ELF-1 (cell line): ENCODE measurements around the gene ZNF579.
A peak's percentile ranks its signal among the peaks of the same experiment; 100 is the strongest.

ENCODE experiments used
- DNase-seq: peaks from one replicate; pipeline ENCODE4 v3.0.0-alpha.2; 2016; ENCODE audit warnings: low read depth, low spot score

The ZNF579 gene

GRCh38 chr19:55611983-55612645 lies 31.5 kb upstream of the ZNF579 start:
- no peak for DNase-seq

- DNase-seq = no peak
Observed at GRCh38 chr19:55611300-55611982, 30.8 kb upstream of the ZNF579 start.

GRCh38 chr19:55609326-55609725 lies 28.7 kb upstream of the ZNF579 start:
- no peak for DNase-seq

GRCh38 chr19:55606817-55607216 lies 26.2 kb upstream of the ZNF579 start:
- DNase-seq = no peak

- DNase-seq = no peak
Observed at GRCh38 chr19:55606471-55606787, 25.8 kb upstream of the ZNF579 start.

- DNase-seq = peak; percentile 92
Observed at GRCh38 chr19:55605637-55606470, 25.2 kb upstream of the ZNF579 start, which contains the start of gene ZNF865. Gene ZNF865, plus strand, starts transcription at chr19:55605647. Its CDS starts 7,972 bp downstream, at chr19:55613619.

- DNase-seq = peak; percentile 99
Observed at GRCh38 chr19:55605207-55605636, 24.6 kb upstream of the ZNF579 start.

GRCh38 chr19:55603581-55604292 lies 23.1 kb upstream of the ZNF579 start:
- no peak for DNase-seq

GRCh38 chr19:55603115-55603514 lies 22.5 kb upstream of the ZNF579 start:
- DNase-seq = no peak

- no peak for DNase-seq
Observed at GRCh38 chr19:55602104-55603001, 21.7 kb upstream of the ZNF579 start.

GRCh38 chr19:55601084-55601483 lies 20.4 kb upstream of the ZNF579 start:
- no peak for DNase-seq

- no peak for DNase-seq
Observed at GRCh38 chr19:55600662-55601028, 20.0 kb upstream of the ZNF579 start.

- peak; percentile 82 for DNase-seq
Observed at GRCh38 chr19:55599842-55600661, 19.4 kb upstream of the ZNF579 start, which contains the start of gene ZNF524. Gene ZNF524, plus strand, starts transcription at chr19:55600288. Its CDS starts 1,825 bp downstream, at chr19:55602113.

- DNase-seq = peak; percentile 99
Observed at GRCh38 chr19:55599468-55599841, 18.8 kb upstream of the ZNF579 start, which contains the start of gene FIZ1. Gene FIZ1, minus strand, starts transcription at chr19:55599517. Its CDS starts 1,652 bp downstream, at chr19:55597865.

GRCh38 chr19:55598719-55599467 lies 18.2 kb upstream of the ZNF579 start:
- peak; percentile 99 for DNase-seq

GRCh38 chr19:55598034-55598433 lies 17.4 kb upstream of the ZNF579 start:
- DNase-seq = peak; percentile 83

- peak; percentile 35 for DNase-seq
Observed at GRCh38 chr19:55597501-55597921, 16.9 kb upstream of the ZNF579 start.

- DNase-seq = no peak
Observed at GRCh38 chr19:55596304-55596703, 15.7 kb upstream of the ZNF579 start.

- DNase-seq = no peak
Observed at GRCh38 chr19:55594996-55595545, 14.4 kb upstream of the ZNF579 start.
